GM12878 (cell line): ENCODE results near the gene LURAP1L. TPM values are rescaled to one million over a fixed set of nuclear protein-coding genes. Genes with fewer than 3 reads are reported as not detected.

Source experiments
- ATAC-seq: fragments of 200-7000 bp; cut with Tn5 transposase; 3 replicates; pipeline ENCODE4 v1.9.1; 2020; ENCODE audit warnings: mild to moderate bottlenecking, moderate library complexity
- BruUV-seq: library from RNA; stranded (reverse); fragments of 400-500 nt; replicated peaks from 2 replicates; lab custom pipeline; 2021; lab: Mats Ljungman, UMichigan
- CTCF ChIA-PET: fragments of 300-600 bp; sonication (Branson Sonifier 250); formaldehyde crosslinking; extraction: SDS; loops from one replicate; lab custom pipeline; 2021; ENCODE audit warnings: inconsistent platforms; lab: Yijun Ruan, JAX
- POLR2A ChIA-PET: fragments of 350-600 bp; formaldehyde crosslinking; extraction: SDS; loops from one replicate; lab custom pipeline; 2021; ENCODE audit warnings: inconsistent platforms; lab: Charles Lee
- RAD21 ChIA-PET: fragments of 300-600 bp; sonication (Branson Sonifier 250); formaldehyde crosslinking; loops from one replicate; lab custom pipeline; 2023; ENCODE audit warnings: antibody characterized with exemption; ENCODE audit not compliant: unreplicated experiment; lab: Charles Lee
- SMC1A ChIA-PET: fragments of 300-600 bp; sonication (Branson Sonifier 250); formaldehyde crosslinking; loops from one replicate; lab custom pipeline; 2023; ENCODE audit not compliant: unreplicated experiment, uncharacterized antibody; lab: Charles Lee
- DNase-seq: peaks from one replicate; pipeline ENCODE4 v3.0.0-alpha.2; 2011; ENCODE audit warnings: low read depth, low spot score
- FAIRE-seq: peaks from 3 replicates; lab custom pipeline; 2011; peaks lifted over from hg19 to GRCh38; lab: Jason Lieb, UNC
- H2AFZ ChIP-seq: 2 replicates; pipeline ENCODE4 v1.6.0; 2011; ENCODE audit warnings: low read depth, low read length, control low read depth; ENCODE audit not compliant: control insufficient read depth
- H3K27ac ChIP-seq: 2 replicates; pipeline ENCODE4 v1.5.1; 2011; ENCODE audit warnings: control low read depth; ENCODE audit not compliant: control insufficient read depth, insufficient read depth
- H3K27me3 ChIP-seq, 2 experiments: replicated peaks in 1 of 2; 2 replicates each; pipeline versions ENCODE4 v1.6.0 to v1.6.1; 2011; ENCODE audit warnings: low read length in 1 of 2; ENCODE audit not compliant: control insufficient read depth in 2 of 2, insufficient read depth in 2 of 2
- H3K36me3 ChIP-seq, 2 experiments: 2 replicates each; pipeline ENCODE4 v1.5.1; 2011; ENCODE audit warnings: low read length in 1 of 2; ENCODE audit not compliant: control insufficient read depth in 2 of 2, insufficient read depth in 2 of 2
- H3K4me1 ChIP-seq: 2 replicates; pipeline ENCODE4 v1.6.1; 2011; ENCODE audit warnings: mild to moderate bottlenecking, low read length, moderate library complexity, mixed read lengths; ENCODE audit not compliant: control insufficient read depth, insufficient read depth
- H3K4me2 ChIP-seq: 2 replicates; pipeline ENCODE4 v1.6.0; 2011; ENCODE audit warnings: control low read depth; ENCODE audit not compliant: control insufficient read depth, insufficient read depth
- H3K4me3 ChIP-seq: fragments of 200-600 bp; sonication (generic); 2 replicates; pipeline ENCODE4 v1.5.1; 2016
- H3K79me2 ChIP-seq: 2 replicates; pipeline ENCODE4 v1.6.0; 2011; ENCODE audit warnings: low read length; ENCODE audit not compliant: control insufficient read depth, insufficient read depth
- H3K9ac ChIP-seq: 2 replicates; pipeline ENCODE4 v1.8.0; 2011; ENCODE audit warnings: low read length, control low read depth, mixed read lengths; ENCODE audit not compliant: control insufficient read depth, insufficient read depth
- H3K9me3 ChIP-seq: replicated peaks from 3 replicates; pipeline ENCODE4 v1.5.1; 2011; ENCODE audit warnings: mild to moderate bottlenecking, low read length; ENCODE audit not compliant: control insufficient read depth, insufficient read depth
- H4K20me1 ChIP-seq: 2 replicates; pipeline ENCODE4 v1.6.0; 2011; ENCODE audit not compliant: control insufficient read depth, insufficient read depth
- GABPA ChIP-seq: IDR thresholded peaks from 2 replicates; pipeline ENCODE4 v1.6.1; 2014; ENCODE audit warnings: antibody characterized with exemption, low read depth, mild to moderate bottlenecking, inconsistent platforms
- NFYB ChIP-seq: IDR thresholded peaks from 2 replicates; pipeline ENCODE4 v1.6.1; 2011; ENCODE audit warnings: low read depth, mild to moderate bottlenecking, low read length, improper control_type of control experiment, moderate library complexity; ENCODE audit not compliant: insufficient read depth
- RUNX3 ChIP-seq: IDR thresholded peaks from 2 replicates; pipeline ENCODE4 v1.6.1; 2012; ENCODE audit warnings: low read length, inconsistent platforms
- SPI1 ChIP-seq: IDR thresholded peaks from 2 replicates; pipeline ENCODE4 v1.6.1; 2011; ENCODE audit warnings: low read depth, mild to moderate bottlenecking, low read length, moderate library complexity, borderline replicate concordance; ENCODE audit not compliant: insufficient read depth
- ZNF217 ChIP-seq: fragments of 450-650 bp; IDR thresholded peaks from 2 replicates; pipeline ENCODE4 v1.6.1; 2017; ENCODE audit warnings: antibody characterized with exemption, mild to moderate bottlenecking
- ZNF687 ChIP-seq: fragments of 450-650 bp; IDR thresholded peaks from 2 replicates; pipeline ENCODE4 v1.6.1; 2017; ENCODE audit warnings: mild to moderate bottlenecking, moderate library complexity
- WGBS: methylation state at CpG from one replicate; pipeline ENCODE4 v1.1.6; 2016; ENCODE audit warnings: low lambda C conversion rate; ENCODE audit not compliant: insufficient replicate concordance, insufficient coverage; ENCODE audit errors: missing lambda C conversion rate; 5-methylcytosine and 5-hydroxymethylcytosine counted together
- in situ Hi-C: fragments of 300-500 bp; cut with MboI; formaldehyde crosslinking; loops from 9 replicates; pipeline ENCODE4 v1.14.3; 2018; ENCODE audit warnings: mixed read lengths
- intact Hi-C: fragments of 100-400 bp; cut with micrococcal nuclease; formaldehyde crosslinking; loops from one replicate; pipeline ENCODE4 v1.14.2; 2022; ENCODE audit not compliant: unreplicated experiment
- polyA plus RNA-seq, 11 experiments: library from polyadenylated mRNA; depleted of rRNA in 4 of 11; unstranded in 6 of 11; stranded (reverse) in 5 of 11; fragments of >200 nt; fragmentation: Nextera tagmentation in 4 of 11; fragmentation: Illumina TruSeq in 1 of 11; extraction: Ambion mirVana in 4 of 11; extraction: Trizol in 1 of 11; gene quantifications; 1 replicate in 1 of 11; 2 replicates in 10 of 11; pipeline versions ENCODE4 v1.2.1 to v1.2.3, GENCODE V29; 2011 to 2016; ENCODE audit warnings: inconsistent platforms in 2 of 11, missing spikeins in 2 of 11, low read depth in 1 of 11
- total RNA-seq, 4 experiments: library from RNA; depleted of rRNA in 3 of 4; stranded (reverse); fragments of >200 nt in 3 of 4; fragmentation: Illumina TruSeq in 1 of 4; extraction: Trizol in 1 of 4; gene quantifications; 2 replicates each; pipeline versions ENCODE4 v1.2.1 to v1.2.3, GENCODE V29; 2013 to 2021

The LURAP1L gene
- total and polyA plus RNA-seq, 10 of the 15 experiments (the other 5 are each of a cell fraction or from before 2014, with no cell fraction given) = 0.19 to 3.7 (median 0.69) TPM

GRCh38 chr9:12817702-12818101, 42.9 kb downstream of the LURAP1L start:
- CTCF ChIA-PET = interaction anchor here (0.7 to 3.5 kb wide), 10 partner anchors 8 to 98 kb away, joined by 3 to 37 read pairs (median 5); partner anchors contain the start of gene LURAP1L
- Histone ChIP-seq H3K79me2 (no peaks in the 10 kb centered on the region), H3K9ac (no peak overlapping the region), H3K4me2 (no peak overlapping the region), H3K36me3 (no peaks in the 10 kb centered on the region), H3K4me3 (no peak overlapping the region), H3K27ac (no peak overlapping the region), H3K9me3 (no peaks in the 10 kb centered on the region), H2AFZ (no peak overlapping the region), H3K4me1 (no peaks in the 10 kb centered on the region), H3K27me3 (no peaks in the 10 kb centered on the region), H4K20me1 (no peaks in the 10 kb centered on the region)
- 32% methylated on average over 9 of the region's 9 CpGs for WGBS
- no TSS peak for BruUV-seq
- in situ Hi-C loops = no loop called here
- no peak for DNase-seq
- peak; percentile 37 for ATAC-seq
- SMC1A ChIA-PET = interaction anchor here (0.9 to 4.9 kb wide), 13 partner anchors 10 to 99 kb away, joined by 3 to 38 read pairs (median 4); no protein-coding TSS in a partner anchor
- TF ChIP-seq ZNF217 (no peak), RUNX3 (no peak)
- no peak for FAIRE-seq
- RAD21 ChIA-PET = interaction anchor here (0.6 to 1.8 kb wide), 8 partner anchors 8 to 1093 kb away, joined by 3 to 16 read pairs (median 3); no protein-coding TSS in a partner anchor
- POLR2A ChIA-PET = interaction anchor here (0.6 to 0.9 kb wide), 6 partner anchors 9 to 1656 kb away, joined by 3 to 9 read pairs (median 4); partner anchors contain the start of gene LURAP1L
- intact Hi-C loops = loop anchor here (5.0 kb wide), 1 partner anchor 270 kb away; no protein-coding TSS in a partner anchor

DNA sequence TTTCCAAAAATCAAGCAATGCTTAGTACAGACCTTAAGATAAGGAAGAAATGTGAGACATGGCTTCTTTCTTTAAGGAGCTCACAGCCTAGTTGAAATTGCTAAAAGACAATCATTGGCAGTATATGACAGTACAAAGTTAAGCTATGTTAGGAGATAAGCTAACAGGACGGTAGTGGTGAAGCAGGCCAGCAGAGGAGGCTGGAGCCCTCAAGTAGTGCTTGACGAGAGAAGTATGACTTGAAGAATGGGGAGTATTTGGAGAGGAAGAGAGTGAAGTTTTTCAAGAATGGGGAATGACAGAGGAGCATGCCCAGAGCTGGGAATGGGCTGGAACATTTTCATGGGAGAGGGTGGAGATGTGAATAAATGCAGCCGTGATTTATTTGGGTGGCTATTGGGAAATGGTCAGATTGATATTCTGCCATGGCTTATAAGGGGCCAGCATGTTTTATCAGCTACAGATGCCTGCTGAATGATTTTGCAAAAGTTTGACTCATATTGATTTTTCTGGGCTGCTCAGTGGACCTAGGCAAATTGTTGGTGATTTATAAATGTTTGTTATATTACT, 43.7 kb downstream of the LURAP1L start:
- BruUV-seq = no TSS peak
- in situ Hi-C loops (no loop called here), intact Hi-C loops (loop anchor here (5.0 kb wide), 1 partner anchor 269 kb away; no protein-coding TSS in a partner anchor)
- SMC1A ChIA-PET = interaction anchor here (0.6 to 4.9 kb wide), 16 partner anchors 9 to 247 kb away, joined by 3 to 38 read pairs (median 3); no protein-coding TSS in a partner anchor
- no peak overlapping the region for H3K9ac ChIP-seq
- H3K27ac ChIP-seq = no peak overlapping the region
- 13% methylated on average over 3 of the region's 3 CpGs for WGBS
- H3K4me3 ChIP-seq = no peak overlapping the region
- no peaks in the 10 kb centered on the region for H3K79me2 ChIP-seq
- DNase-seq = no peak
- ATAC-seq = peak; percentile 23; the same call in 2 of the 3 replicates
- H3K9me3 ChIP-seq = no peaks in the 10 kb centered on the region
- POLR2A ChIA-PET = interaction anchor here (0.6 to 0.9 kb wide), 6 partner anchors 10 to 1655 kb away, joined by 3 to 9 read pairs (median 4); no protein-coding TSS in a partner anchor
- no peak overlapping the region for H3K4me2 ChIP-seq
- FAIRE-seq = no peak
- CTCF ChIA-PET = interaction anchor here (0.7 to 3.5 kb wide), 11 partner anchors 9 to 99 kb away, joined by 3 to 37 read pairs (median 4); partner anchors contain the start of gene LURAP1L
- no peaks in the 10 kb centered on the region for H3K36me3 ChIP-seq
- H2AFZ ChIP-seq = no peak overlapping the region
- H3K4me1 ChIP-seq = no peaks in the 10 kb centered on the region
- RAD21 ChIA-PET = interaction anchor here (0.6 to 1.8 kb wide), 8 partner anchors 9 to 1094 kb away, joined by 3 to 16 read pairs (median 3); no protein-coding TSS in a partner anchor
- H3K27me3 ChIP-seq = no peaks in the 10 kb centered on the region
- H4K20me1 ChIP-seq = no peaks in the 10 kb centered on the region
- TF ChIP-seq SPI1 = no peak
- no peak for TF ChIP-seq GABPA
- TF ChIP-seq ZNF687 = no peak
- no peak for TF ChIP-seq NFYB
